ENCODE results near the gene NPIPA2.
"Not testable (repeated sequence)": the region's sequence is repeated elsewhere in the genome, so short reads cannot be mapped to it uniquely, and the experiment has no call there.

Gene NPIPA2

GRCh38 chr16:14742273-14743128, at the start of gene NPIPA2:
TSS of gene NPIPA2 (plus strand) at chr16:14742533. CDS start at chr16:14748066, 5,533 bp downstream.
- not testable (repeated sequence) for DNase-seq (ENCODE audit: low spot score)

- not testable (repeated sequence) for DNase-seq (ENCODE audit: low spot score)
These were observed 48.2 kb upstream of the NPIPA2 start, which contains the start of gene PLA2G10 for GRCh38 chr16:14694129-14694528. TSS of gene PLA2G10 (minus strand) at chr16:14694308. CDS start at chr16:14694229, 79 bp downstream.

- DNase-seq (ENCODE audit: low spot score): not testable (repeated sequence)
These were observed 40.5 kb upstream of the NPIPA2 start for GRCh38 chr16:14701859-14702258.

GRCh38 chr16:14702672-14703071, 39.7 kb upstream of the NPIPA2 start:
- DNase-seq (ENCODE audit: low spot score): not testable (repeated sequence)

DNA sequence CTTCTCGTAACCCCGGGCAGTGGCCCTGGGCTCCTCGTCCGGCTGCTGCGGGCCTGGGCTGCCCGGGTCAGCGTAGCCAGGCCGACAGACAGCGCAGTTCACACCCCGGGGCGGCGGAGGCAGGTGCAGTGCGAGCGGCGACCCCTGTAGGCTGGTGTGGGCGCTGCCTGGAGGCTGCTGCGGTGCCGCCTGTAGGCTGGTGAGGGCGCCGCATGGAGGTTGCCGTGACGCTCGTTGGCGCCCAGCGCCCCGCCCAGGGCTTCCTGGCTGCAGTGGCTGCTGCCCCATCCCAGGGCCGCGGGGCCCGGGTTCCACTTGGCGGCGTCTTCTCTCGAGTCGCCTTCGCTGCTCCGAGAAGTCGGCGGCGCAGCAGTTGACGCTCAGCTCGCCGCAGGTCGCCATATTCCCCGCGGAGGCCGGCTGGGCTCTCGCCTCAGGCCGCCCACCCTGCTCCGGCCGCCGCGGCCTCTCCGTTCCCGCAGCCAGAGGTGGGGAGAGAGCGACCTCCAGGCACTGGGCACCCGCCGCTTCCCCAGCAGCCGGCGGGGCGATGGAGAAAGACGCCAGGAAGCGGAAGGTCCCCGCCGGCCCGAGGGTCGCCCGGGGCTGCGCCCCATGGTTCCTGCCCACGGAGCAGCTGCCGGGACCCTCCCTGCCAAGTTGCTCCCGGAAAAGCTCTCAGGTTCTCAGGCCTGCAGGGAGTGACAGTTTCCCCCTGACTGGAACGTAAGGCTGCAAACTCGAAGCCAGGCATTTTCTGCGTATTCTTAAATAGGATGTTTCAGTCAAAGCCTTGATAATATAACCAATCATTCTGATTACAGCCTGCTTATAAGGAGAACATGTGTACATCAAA, 38.9 kb upstream of the NPIPA2 start, which contains the start of gene NPIPA3:
NPIPA3 (plus strand) TSS at position 256 of the 856 bp plus-strand sequence. CDS start 5,533 bp downstream, outside the sequence.
- not testable (repeated sequence) for DNase-seq (ENCODE audit: low spot score)

GRCh38 chr16:14733233-14733632, 9.1 kb upstream of the NPIPA2 start:
- not testable (repeated sequence) for DNase-seq (ENCODE audit: low spot score)

DNA sequence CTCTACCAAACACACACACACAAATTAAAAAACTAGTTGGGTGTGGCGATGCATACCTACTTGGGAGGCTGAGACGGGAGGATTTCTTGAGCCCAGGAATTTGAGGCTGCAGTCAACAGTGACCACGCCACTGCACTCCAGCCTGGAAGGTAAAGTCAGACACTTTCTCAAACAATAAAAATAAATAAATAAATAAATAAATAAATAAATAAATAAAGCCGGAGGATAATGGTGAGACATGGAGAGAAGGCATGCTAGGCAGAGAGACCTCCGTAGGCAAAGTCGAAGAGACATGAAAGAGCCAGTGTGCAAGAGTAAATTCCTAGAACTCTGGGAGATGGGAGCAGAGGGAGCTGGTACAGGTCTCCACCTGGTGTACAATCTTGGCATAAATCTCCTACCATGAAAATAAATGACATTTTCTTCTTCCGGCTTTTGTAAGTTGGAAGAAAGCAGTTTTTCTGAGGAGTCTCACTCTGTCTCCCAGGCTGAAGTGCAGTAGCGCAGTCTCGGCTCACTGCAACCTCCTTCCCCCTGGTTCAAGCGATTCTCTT, 1.4 kb upstream of the NPIPA2 start:
- DNase-seq (ENCODE audit: low spot score): not testable (repeated sequence)

- not testable (repeated sequence) for DNase-seq (ENCODE audit: low spot score)
These were observed 539 bp upstream of the NPIPA2 start for GRCh38 chr16:14741794-14742193.

DNA sequence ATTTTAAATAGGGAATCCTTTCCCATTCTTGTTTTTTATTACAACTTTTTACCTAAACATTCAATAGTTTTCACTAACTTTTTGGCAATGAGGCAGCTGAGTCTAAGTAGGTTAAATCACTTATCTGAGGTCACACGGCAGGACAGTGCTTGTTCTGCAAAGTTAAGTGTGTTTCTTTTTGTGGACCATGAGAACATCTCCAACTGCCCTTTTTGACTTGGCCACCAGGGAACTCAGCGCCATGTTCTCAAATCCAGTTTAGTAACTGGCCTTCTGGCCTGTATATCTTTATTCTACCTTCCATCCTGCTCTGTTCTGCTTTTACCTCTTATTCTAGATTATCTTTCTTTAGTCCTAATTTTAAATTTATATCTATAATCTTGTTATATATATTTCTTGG, 31.3 kb downstream of the NPIPA2 start:
- not testable (repeated sequence) for DNase-seq (ENCODE audit: low spot score)

DNA sequence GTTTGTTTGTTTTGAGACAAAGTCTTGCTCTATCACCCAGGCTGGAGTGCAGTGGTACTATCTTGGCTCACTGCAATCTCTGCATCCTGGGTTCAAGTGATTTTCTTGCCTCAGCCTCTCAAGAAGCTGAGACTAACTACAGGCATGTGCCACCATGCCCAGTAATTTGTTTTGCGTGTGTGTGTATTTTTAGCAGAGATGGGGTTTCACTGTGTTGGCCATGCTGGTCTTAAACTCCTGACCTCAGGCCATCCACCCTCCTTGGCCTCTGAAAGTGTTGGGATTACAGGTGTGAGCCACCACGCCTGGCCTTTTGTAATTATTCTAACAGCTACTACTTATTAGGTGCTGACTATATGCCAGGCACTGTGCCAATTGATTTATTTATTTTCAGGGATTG, 33.3 kb downstream of the NPIPA2 start:
- DNase-seq (ENCODE audit: low spot score): not testable (repeated sequence)

- DNase-seq (ENCODE audit: low spot score): not testable (repeated sequence)
These were observed 34.4 kb downstream of the NPIPA2 start for GRCh38 chr16:14776763-14777162.

DNA sequence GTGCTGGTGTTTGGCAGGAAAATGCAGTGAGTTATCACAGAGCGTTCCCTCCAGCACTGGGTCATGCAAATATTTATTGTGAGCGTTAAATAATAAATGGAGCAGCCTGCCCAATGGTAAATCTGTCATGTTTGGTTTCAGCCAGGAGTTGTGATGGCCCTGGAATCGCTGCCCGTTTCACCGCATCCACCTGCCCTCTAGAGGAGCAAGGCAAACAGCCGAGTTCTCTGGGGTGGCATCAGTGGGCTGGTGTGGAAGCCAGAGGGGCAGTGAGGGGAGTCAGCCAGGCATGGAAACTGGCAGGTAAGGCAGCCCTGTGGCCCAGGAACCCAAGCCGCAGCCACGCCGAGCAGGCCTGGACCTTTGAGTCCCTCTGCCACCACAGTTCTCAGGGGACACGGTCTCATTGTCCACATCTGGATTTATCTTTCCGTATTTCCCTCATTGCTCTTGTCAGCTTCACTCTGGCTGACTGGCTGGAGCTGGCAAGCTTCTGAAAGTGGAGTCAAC, 37.1 kb downstream of the NPIPA2 start:
- not testable (repeated sequence) for DNase-seq (ENCODE audit: low spot score)

DNA sequence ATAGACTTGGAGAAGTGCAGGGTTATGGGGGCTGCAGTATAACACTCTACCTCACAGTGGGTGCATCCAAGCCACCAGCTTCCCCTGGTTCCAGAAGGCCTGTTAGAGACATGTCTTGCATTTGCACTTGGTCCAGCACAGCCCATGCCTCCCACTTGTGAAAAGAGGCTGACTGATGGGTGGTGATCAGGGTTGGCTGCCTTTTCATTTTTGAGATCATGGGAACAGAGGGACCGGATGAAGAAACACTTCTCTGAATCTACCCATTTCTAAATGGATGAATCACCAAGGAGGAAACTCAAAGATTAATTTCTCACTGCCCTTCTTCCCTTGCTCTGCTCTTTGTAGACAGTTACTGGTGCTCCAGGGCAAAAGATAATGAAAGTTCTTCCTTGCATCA, 43.8 kb downstream of the NPIPA2 start:
- DNase-seq (ENCODE audit: low spot score): not testable (repeated sequence)

DNA sequence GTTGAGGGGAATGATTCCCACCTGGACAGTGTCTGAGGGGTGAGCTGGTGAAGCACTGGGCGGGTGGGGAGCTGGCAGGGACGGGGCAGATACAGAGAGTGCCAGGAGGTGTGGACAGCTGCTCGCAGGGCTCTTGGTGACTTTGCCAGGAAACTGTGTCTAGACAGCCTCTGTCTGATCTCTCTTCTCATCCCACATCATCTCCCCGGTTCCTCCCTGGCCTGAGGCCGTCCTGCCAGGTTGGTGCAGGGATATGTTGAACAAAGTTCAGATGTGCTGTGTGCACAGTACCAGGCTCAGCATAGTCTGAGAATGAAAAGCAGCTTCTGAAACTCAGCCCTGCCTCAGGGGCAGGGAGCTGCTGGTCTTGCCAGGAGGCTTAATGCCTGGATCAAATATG, 47.2 kb downstream of the NPIPA2 start:
- not testable (repeated sequence) for DNase-seq (ENCODE audit: low spot score)

GRCh38 chr16:14790320-14790956, 48.1 kb downstream of the NPIPA2 start:
- not testable (repeated sequence) for DNase-seq (ENCODE audit: low spot score)

GRCh38 chr16:14792914-14793313, 50.6 kb downstream of the NPIPA2 start:
- DNase-seq (ENCODE audit: low spot score): not testable (repeated sequence)

DNA sequence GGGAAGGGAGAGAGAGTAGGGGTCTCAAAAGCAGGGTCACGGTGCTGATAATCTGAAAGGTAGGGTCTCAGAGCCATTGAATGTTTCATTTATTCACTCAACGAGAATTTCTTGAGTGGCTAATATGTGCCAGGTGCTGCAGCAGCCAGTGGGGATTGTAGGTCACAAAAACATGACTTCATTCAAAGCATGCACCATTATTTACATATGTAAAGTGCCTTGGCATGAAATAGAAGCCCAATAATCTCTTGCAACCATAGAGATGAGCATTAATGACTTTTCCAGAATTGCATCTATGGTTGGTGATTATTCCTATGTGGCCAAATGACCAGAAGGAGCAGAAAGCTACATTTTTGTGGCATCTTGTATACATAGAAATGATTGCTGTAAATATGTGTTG, 55.2 kb downstream of the NPIPA2 start:
- DNase-seq (ENCODE audit: low spot score): not testable (repeated sequence)

DNA sequence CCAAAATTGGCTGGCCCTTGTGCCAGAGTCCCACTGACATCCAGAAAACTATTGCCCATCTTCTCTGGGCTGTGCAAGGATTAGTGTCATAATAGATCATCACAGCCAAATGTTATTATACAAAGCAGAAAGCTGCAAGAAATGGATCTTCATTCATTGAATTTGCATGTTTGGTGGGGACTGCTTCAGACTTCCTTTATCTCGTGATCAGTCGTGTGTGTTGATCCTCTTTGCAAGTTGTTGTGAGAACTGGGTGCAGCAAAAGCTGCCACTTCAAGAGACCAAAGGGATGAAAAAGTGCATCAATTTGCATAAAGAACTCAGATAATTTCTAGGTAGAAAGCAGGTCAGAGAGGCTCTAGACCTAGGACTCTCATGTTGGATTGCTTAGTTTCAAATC, 61.2 kb downstream of the NPIPA2 start:
- DNase-seq (ENCODE audit: low spot score): not testable (repeated sequence)

- not testable (repeated sequence) for DNase-seq (ENCODE audit: low spot score)
These were observed 64.9 kb downstream of the NPIPA2 start for GRCh38 chr16:14807184-14807678.

DNA sequence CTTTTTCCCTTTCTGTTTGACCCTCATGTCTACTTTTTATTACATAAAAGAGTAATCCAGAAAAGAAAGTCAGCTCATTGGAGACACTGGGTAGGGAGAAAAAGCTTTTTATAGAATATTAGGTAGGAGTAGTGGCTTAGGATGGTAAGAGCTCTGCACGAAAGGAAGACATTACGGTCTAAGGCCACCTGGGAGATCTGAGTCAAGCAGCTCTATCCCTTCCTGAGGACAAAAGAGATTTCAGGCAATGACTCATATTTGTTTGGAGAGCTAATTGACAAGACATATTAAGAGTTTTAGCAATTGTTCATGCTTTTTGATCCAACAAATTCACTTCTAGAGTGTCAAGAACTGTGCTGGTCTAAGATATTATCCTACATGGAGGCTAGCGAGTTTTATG, 71.6 kb downstream of the NPIPA2 start:
- DNase-seq (ENCODE audit: low spot score): not testable (repeated sequence)
